OCI-LY1 (cell line): ENCODE measurements around the gene ZNF584.

Source experiments
- H2AFZ ChIP-seq: fragments of 200-600 bp; sonication (generic), shearing (Covaris generic); 2 replicates; pipeline ENCODE4 v1.6.0; 2014; ENCODE audit warnings: antibody characterized with exemption, mild to moderate bottlenecking, low read length
- H3F3A ChIP-seq: fragments of 200-600 bp; sonication (generic), shearing (Covaris generic); 2 replicates; pipeline ENCODE4 v1.6.0; 2014; ENCODE audit warnings: mild to moderate bottlenecking, antibody characterized with exemption, low read length, moderate library complexity; ENCODE audit not compliant: insufficient read depth
- H3K27ac ChIP-seq: fragments of 200-600 bp; sonication (generic); 2 replicates; pipeline ENCODE4 v1.5.1; 2014; ENCODE audit warnings: low read length, mixed run types, mild to moderate bottlenecking, low read depth; ENCODE audit not compliant: poor library complexity, severe bottlenecking
- H3K27me3 ChIP-seq: fragments of 200-600 bp; sonication (generic); 2 replicates; pipeline ENCODE4 v1.6.0; 2014; ENCODE audit warnings: antibody characterized with exemption, mild to moderate bottlenecking, low read length, moderate library complexity; ENCODE audit not compliant: insufficient read depth
- H3K36me3 ChIP-seq: fragments of 200-600 bp; sonication (generic); 2 replicates; pipeline ENCODE4 v1.6.1; 2014; ENCODE audit warnings: mild to moderate bottlenecking, antibody characterized with exemption, low read length, moderate library complexity, mixed read lengths; ENCODE audit not compliant: insufficient read depth
- H3K4me1 ChIP-seq: fragments of 200-600 bp; sonication (generic); 2 replicates; pipeline ENCODE4 v1.5.1; 2014; ENCODE audit warnings: mild to moderate bottlenecking, low read length, moderate library complexity; ENCODE audit not compliant: insufficient read depth, severe bottlenecking
- H3K4me2 ChIP-seq: fragments of 200-600 bp; sonication (generic), shearing (Covaris generic); 2 replicates; pipeline ENCODE4 v1.6.1; 2014; ENCODE audit warnings: low read length
- H3K4me3 ChIP-seq: fragments of 200-600 bp; sonication (generic); 2 replicates; pipeline ENCODE4 v1.5.1; 2014; ENCODE audit warnings: low read length, low read depth, mild to moderate bottlenecking, mixed read lengths; ENCODE audit not compliant: poor library complexity, severe bottlenecking
- H3K79me2 ChIP-seq: fragments of 200-600 bp; shearing (Covaris generic); 2 replicates; pipeline ENCODE4 v1.6.1; 2016; ENCODE audit warnings: mixed run types, low read length, mixed read lengths; ENCODE audit not compliant: insufficient read depth
- H3K9ac ChIP-seq: fragments of 200-600 bp; sonication (generic), shearing (Covaris generic); 2 replicates; pipeline ENCODE4 v1.6.1; 2014; ENCODE audit warnings: mild to moderate bottlenecking, low read length, mixed read lengths
- H3K9me2 ChIP-seq: fragments of 200-600 bp; sonication (generic), shearing (Covaris generic); 2 replicates; pipeline ENCODE4 v1.6.1; 2014; ENCODE audit warnings: low read depth, mild to moderate bottlenecking, low read length, mixed read lengths
- H3K9me3 ChIP-seq: fragments of 200-600 bp; shearing (Covaris generic); 2 replicates; pipeline ENCODE4 v1.6.1; 2014; ENCODE audit warnings: low read length, mixed read lengths
- H4K20me1 ChIP-seq: fragments of 200-600 bp; sonication (generic), shearing (Covaris generic); 2 replicates; pipeline ENCODE4 v1.6.0; 2016; ENCODE audit warnings: mild to moderate bottlenecking, low read length; ENCODE audit not compliant: insufficient read depth
- CTCF ChIP-seq: fragments of 200-600 bp; sonication (generic), shearing (Covaris generic); IDR thresholded peaks from 2 replicates; pipeline ENCODE4 v1.5.1; 2017; ENCODE audit warnings: mild to moderate bottlenecking, antibody characterized with exemption, low read length, moderate library complexity, mixed read lengths
- EZH2 ChIP-seq: fragments of 200-600 bp; sonication (generic), shearing (Covaris generic); IDR thresholded peaks from 2 replicates; pipeline ENCODE4 v1.8.0; 2017; ENCODE audit warnings: borderline replicate concordance, mixed run types, mild to moderate bottlenecking, antibody characterized with exemption, low read length, moderate library complexity, mixed read lengths

ZNF584 gene

GRCh38 chr19:58466089-58466759 is 57.8 kb downstream of the ZNF584 start:
- Histone ChIP-seq H3K36me3 (peaks cover 18% of the 10 kb centered on the region), H3K4me2 (peak overlapping the region; percentile 78), H3K9me3 (no peaks in the 10 kb centered on the region), H3K4me3 (peak overlapping the region; percentile 79), H3K4me1 (peaks cover 22% of the 10 kb centered on the region), H4K20me1 (no peaks in the 10 kb centered on the region), H3K9me2 (no peaks in the 10 kb centered on the region), H3F3A (no peaks in the 10 kb centered on the region; the same call in 1 of the 2 replicates), H3K27me3 (no peaks in the 10 kb centered on the region), H3K9ac (peak overlapping the region; percentile 52; the same call in 1 of the 2 replicates), H2AFZ (0 out of 2 replicates have a peak overlapping the region, but pooled peaks have one; percentile 22), H3K79me2 (no peaks in the 10 kb centered on the region; the same call in 1 of the 2 replicates), H3K27ac (no peak overlapping the region)
- TF ChIP-seq EZH2: no peak
- no peak for TF ChIP-seq CTCF

- peaks cover 22% of the 10 kb centered on the region for H3K4me1 ChIP-seq
- H3K27ac ChIP-seq: no peak within 1 kb of the TSS
- H3K36me3 ChIP-seq: peaks cover 22% of the 10 kb centered on the region
- no peaks in the 10 kb centered on the region for H3K27me3 ChIP-seq
- H2AFZ ChIP-seq: 0 out of 2 replicates have a peak within 1 kb of the TSS, but pooled peaks have one; percentile 22
- H3K9me3 ChIP-seq: no peaks in the 10 kb centered on the region
- H3K4me3 ChIP-seq: peak within 1 kb of the TSS; percentile 79
- H4K20me1 ChIP-seq: no peaks in the 10 kb centered on the region
- peak within 1 kb of the TSS; percentile 76 for H3K9ac ChIP-seq
- TF ChIP-seq EZH2 (no peak), CTCF (no peak)
- no peaks in the 10 kb centered on the region; the same call in 1 of the 2 replicates for H3F3A ChIP-seq
- no peaks in the 10 kb centered on the region for H3K9me2 ChIP-seq
- peak within 1 kb of the TSS; percentile 78 for H3K4me2 ChIP-seq
- H3K79me2 ChIP-seq: no peaks in the 10 kb centered on the region; the same call in 1 of the 2 replicates
Observed at GRCh38 chr19:58466760-58467589, 58.5 kb downstream of the ZNF584 start, which contains the start of gene ZNF324. TSS of gene ZNF324 (plus strand) at chr19:58467080. CDS start at chr19:58469186, 2,106 bp downstream.
